Endodermal cell (in vitro differentiated cells): Measurements from ENCODE around the gene SLC37A4. TPM values are rescaled to one million over a fixed set of nuclear protein-coding genes. Genes with fewer than 3 reads are reported as not detected.
"Not testable (repeated sequence)": the region's sequence is repeated elsewhere in the genome, so short reads cannot be mapped to it uniquely, and the experiment has no call there.

Experiments used
- DNase-seq: peaks from one replicate; pipeline ENCODE4 v3.0.0-alpha.2; 2017
- H3K27ac ChIP-seq: 2 replicates; pipeline ENCODE4 v1.5.1; 2013; ENCODE audit warnings: mild to moderate bottlenecking, low read depth, low read length, moderate library complexity
- H3K27me3 ChIP-seq: 2 replicates; pipeline ENCODE4 v1.6.1; 2013; ENCODE audit warnings: mild to moderate bottlenecking, low read length, moderate library complexity; ENCODE audit not compliant: insufficient read depth, control insufficient read depth, poor library complexity, severe bottlenecking
- H3K36me3 ChIP-seq: 2 replicates; pipeline ENCODE4 v1.7.0; 2013; ENCODE audit warnings: mild to moderate bottlenecking, low read length, moderate library complexity; ENCODE audit not compliant: control insufficient read depth, insufficient read depth
- H3K4me1 ChIP-seq: one replicate; pipeline ENCODE4 v1.7.0; 2013; ENCODE audit warnings: low read length; ENCODE audit not compliant: control insufficient read depth, insufficient read depth
- H3K4me3 ChIP-seq: 2 replicates; pipeline ENCODE4 v1.5.1; 2013; ENCODE audit warnings: mild to moderate bottlenecking, low read length, moderate library complexity
- H3K9ac ChIP-seq: 2 replicates; pipeline ENCODE4 v1.6.1; 2013; ENCODE audit warnings: mild to moderate bottlenecking, low read length, moderate library complexity; ENCODE audit not compliant: poor library complexity, severe bottlenecking; ENCODE audit errors: extremely low read depth
- H3K9me3 ChIP-seq: 2 replicates; pipeline ENCODE4 v1.6.1; 2013; ENCODE audit warnings: mild to moderate bottlenecking, low read length, moderate library complexity; ENCODE audit not compliant: control insufficient read depth
- H3K27ac Mint-ChIP-seq: 2 replicates; pipeline ENCODE4 v1.8.0; 2020; ENCODE audit warnings: mixed read lengths
- H3K27me3 Mint-ChIP-seq: 2 replicates; pipeline ENCODE4 v1.8.0; 2021; ENCODE audit warnings: mild to moderate bottlenecking, mixed read lengths; ENCODE audit not compliant: insufficient read depth
- H3K36me3 Mint-ChIP-seq: 2 replicates; pipeline ENCODE4 v1.8.0; 2020; ENCODE audit warnings: low read depth, mixed read lengths
- H3K4me1 Mint-ChIP-seq: 2 replicates; pipeline ENCODE4 v1.8.0; 2020; ENCODE audit warnings: mixed read lengths
- H3K4me3 Mint-ChIP-seq: 2 replicates; pipeline ENCODE4 v1.8.0; 2020; ENCODE audit warnings: mild to moderate bottlenecking, moderate library complexity, mixed read lengths
- H3K9me3 Mint-ChIP-seq: 2 replicates; pipeline ENCODE4 v1.8.0; 2020; ENCODE audit warnings: mild to moderate bottlenecking, mixed read lengths
- CTCF ChIP-seq: fragments of 200-600 bp; sonication (generic); conservative IDR thresholded peaks from 2 replicates; pipeline ENCODE4 v1.5.0; 2021; ENCODE audit warnings: antibody characterized with exemption, mild to moderate bottlenecking
- WGBS, 2 experiments: methylation state at CpG; one replicate each; pipeline versions ENCODE4 v1.1.5 to v1.1.7; 2013; ENCODE audit warnings: missing lambda C conversion rate in 2 of 2, mixed read lengths in 1 of 2; ENCODE audit not compliant: insufficient coverage in 1 of 2, insufficient read length in 1 of 2; 5-methylcytosine and 5-hydroxymethylcytosine counted together
- total RNA-seq, 2 donors: library from RNA; stranded (reverse); fragmentation: NEBNext Ultra II Directional in 1 of 2; extraction: Animal tissue kit (Norgen Biotek cat#: 25700) in 1 of 2; gene quantifications; 2 replicates in 1 of 2; 3 replicates in 1 of 2; pipeline ENCODE4 v1.2.1, GENCODE V29; 2021

SLC37A4 gene
- total RNA-seq, 2 donors from 2014 or later, result 63.6 to 75.3 TPM

GRCh38 chr11:118997627-118998387, 32.9 kb downstream of the SLC37A4 start, which contains the start of gene CENATAC:
CENATAC (plus strand) TSS chr11:118998138; CDS start chr11:118998198, 60 bp downstream.
- no peaks in the 10 kb centered on the region for H3K27me3 Mint-ChIP-seq
- H3K4me1 Mint-ChIP-seq, result peaks cover 15% of the 10 kb centered on the region
- DNase-seq, result peak; percentile 98
- Histone ChIP-seq H3K27ac (peak within 1 kb of the TSS; percentile 25), H3K9ac (peak within 1 kb of the TSS; percentile 71), H3K27me3 (no peaks in the 10 kb centered on the region), H3K9me3 (peaks cover 1% of the 10 kb centered on the region), H3K4me3 (peak within 1 kb of the TSS; percentile 88), H3K36me3 (peaks cover 34% of the 10 kb centered on the region), H3K4me1 (no peaks in the 10 kb centered on the region)
- TF ChIP-seq CTCF, result peak; percentile 22
- H3K36me3 Mint-ChIP-seq, result peaks cover 36% of the 10 kb centered on the region
- H3K9me3 Mint-ChIP-seq, result peaks cover 7% of the 10 kb centered on the region
- WGBS, 2 experiments, result 0% methylated on average over 37 to 54 of the region's 54 CpGs
- peak within 1 kb of the TSS; percentile 99 for H3K27ac Mint-ChIP-seq
- H3K4me3 Mint-ChIP-seq, result peak within 1 kb of the TSS; percentile 98

DNA sequence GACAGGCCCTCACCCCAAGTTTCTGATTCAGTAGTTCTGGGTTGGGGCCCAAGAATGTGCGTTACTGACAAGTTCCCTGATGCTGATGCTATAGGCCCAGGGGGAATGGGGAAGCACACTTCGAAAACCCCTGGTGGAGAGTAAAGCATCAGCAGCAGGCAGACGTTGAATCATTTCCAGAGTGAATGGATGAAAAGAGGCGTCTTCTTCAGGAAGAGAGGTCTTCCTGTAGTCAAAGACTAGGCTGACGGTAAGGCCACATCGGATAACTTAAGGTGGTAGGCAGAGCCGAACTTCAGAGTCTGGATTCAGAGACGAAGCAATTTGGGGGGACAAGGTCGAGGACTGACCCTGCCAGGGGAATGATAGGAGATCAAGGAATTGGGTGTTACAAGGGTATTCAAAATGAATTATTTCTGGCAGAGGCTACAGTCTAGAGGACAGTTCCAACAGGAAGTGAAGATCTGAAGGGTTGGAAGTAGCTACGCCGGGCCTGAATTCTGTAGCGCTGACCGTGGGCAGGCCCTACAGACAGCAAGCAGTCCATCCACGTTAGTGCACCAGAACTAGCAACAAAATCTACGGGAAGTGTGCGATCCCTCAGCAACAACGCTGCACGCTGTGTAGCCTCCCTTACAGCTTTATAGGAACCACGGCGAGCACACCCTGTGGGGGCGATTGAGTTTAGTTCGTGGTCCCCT, 33.6 kb downstream of the SLC37A4 start:
- TF ChIP-seq CTCF, result peak; percentile 64
- Mint-ChIP-seq H3K4me3 (peak overlapping the region; percentile 98), H3K9me3 (peaks cover 14% of the 10 kb centered on the region), H3K27ac (peak overlapping the region; percentile 76), H3K36me3 (peaks cover 32% of the 10 kb centered on the region), H3K27me3 (no peaks in the 10 kb centered on the region), H3K4me1 (peaks cover 15% of the 10 kb centered on the region)
- Histone ChIP-seq H3K9me3 (peaks cover 5% of the 10 kb centered on the region), H3K9ac (peak overlapping the region; percentile 71), H3K4me3 (peak overlapping the region; percentile 88), H3K27ac (no peak overlapping the region), H3K27me3 (no peaks in the 10 kb centered on the region), H3K36me3 (peaks cover 28% of the 10 kb centered on the region), H3K4me1 (no peaks in the 10 kb centered on the region)
- 35 to 58% methylated on average over 15 to 22 of the region's 22 CpGs for WGBS, 2 experiments
- peak; percentile 63 for DNase-seq

GRCh38 chr11:118991486-118992038, 39.1 kb downstream of the SLC37A4 start:
- not testable (repeated sequence) for H3K27me3 ChIP-seq, DNase-seq, H3K9ac ChIP-seq, H3K4me1 Mint-ChIP-seq, H3K9me3 ChIP-seq, H3K27ac ChIP-seq, H3K36me3 ChIP-seq, H3K4me1 ChIP-seq, H3K4me3 ChIP-seq, H3K4me3 Mint-ChIP-seq, H3K27me3 Mint-ChIP-seq, H3K27ac Mint-ChIP-seq
- 80 to 97% methylated on average over 6 to 36 of the region's 44 CpGs for WGBS, 2 experiments
- Mint-ChIP-seq H3K9me3 (peaks cover 26% of the 10 kb centered on the region), H3K36me3 (peaks cover 24% of the 10 kb centered on the region)
